ENCODE data around the gene GPR132. TPM values are rescaled to one million over a fixed set of nuclear protein-coding genes. Genes with fewer than 3 reads are reported as not detected.

Gene GPR132
- total RNA-seq, 3 donors from 2014 or later (not counting 1 experiment from before 2014, with no cell fraction given) = 18.2 to 30.3 (median 26.7) TPM

- ATAC-seq = no peak
- H3K27ac ChIP-seq (ENCODE audit: low read length) = no peak overlapping the region
- H3K27me3 Mint-ChIP-seq (ENCODE audit: low read depth in 2 of 2) = peaks cover 10 to 11% of the 10 kb centered on the region in 2 donors
Measured at GRCh38 chr14:105094193-105094907, 29.1 kb upstream of the GPR132 start.

GRCh38 chr14:105093431-105094192, 28.4 kb upstream of the GPR132 start:
- DNase-seq (peak; percentile 61 to 78), ATAC-seq (peak; percentile 62 to 76 (median 66))
- no peaks in the 10 kb centered on the region for H3K36me3 ChIP-seq (ENCODE audit: control insufficient read depth, insufficient read depth, low read length)
- Mint-ChIP-seq H3K27ac (peak overlapping the region in 1 of 2 donors; percentile 69), H3K4me3 (peak overlapping the region; percentile 73), H3K36me3 (no peaks in the 10 kb centered on the region), H3K9me3 (no peaks in the 10 kb centered on the region), H3K27me3 (ENCODE audit: low read depth in 2 of 2) (peaks cover 6 to 8% of the 10 kb centered on the region in 2 donors), H3K4me1 (peaks cover 5 to 36% of the 10 kb centered on the region in 2 donors)
- peaks cover 28% of the 10 kb centered on the region for H3K4me1 ChIP-seq (ENCODE audit: control insufficient read depth, insufficient read depth, low read length)
- H3K27me3 ChIP-seq (ENCODE audit: control insufficient read depth, insufficient read depth, low read length) = no peaks in the 10 kb centered on the region
- H3K27ac ChIP-seq (ENCODE audit: low read length) = peak overlapping the region; percentile 79
- H3K4me3 ChIP-seq (ENCODE audit: low read length) = peak overlapping the region; percentile 82
- intact Hi-C loops (cut with micrococcal nuclease) = loop anchor here (5.0 kb wide), 1 partner anchor 74 kb away; the partner anchor contains the start of gene JAG2
- H3K9me3 ChIP-seq (ENCODE audit: control insufficient read depth, insufficient read depth, low read length) = no peaks in the 10 kb centered on the region
- under 1% methylated on average over 76 of the region's 76 CpGs for WGBS (ENCODE audit: insufficient coverage)
- TF ChIP-seq CTCF (IDR thresholded peaks at IDR 0.05) = peak; percentile 20

More at GRCh38 chr14:105094193-105094907, 29.1 kb upstream of the GPR132 start:
- Mint-ChIP-seq H3K4me3 (peak overlapping the region; percentile 73), H3K36me3 (no peaks in the 10 kb centered on the region), H3K9me3 (no peaks in the 10 kb centered on the region), H3K4me1 (peaks cover 5 to 34% of the 10 kb centered on the region in 2 donors), H3K27ac (peak overlapping the region in 1 of 2 donors; percentile 69)
- intact Hi-C loops (cut with micrococcal nuclease) = loop anchor here (5.0 kb wide), 1 partner anchor 73 kb away; the partner anchor contains the start of gene JAG2
- WGBS (ENCODE audit: insufficient coverage) = 67% methylated on average over 13 of the region's 14 CpGs
- no peak for DNase-seq
- no peak for TF ChIP-seq CTCF (IDR thresholded peaks at IDR 0.05)
- Histone ChIP-seq H3K9me3 (ENCODE audit: control insufficient read depth, insufficient read depth, low read length) (no peaks in the 10 kb centered on the region), H3K27me3 (ENCODE audit: control insufficient read depth, insufficient read depth, low read length) (no peaks in the 10 kb centered on the region), H3K4me1 (ENCODE audit: control insufficient read depth, insufficient read depth, low read length) (peaks cover 28% of the 10 kb centered on the region), H3K36me3 (ENCODE audit: control insufficient read depth, insufficient read depth, low read length) (no peaks in the 10 kb centered on the region), H3K4me3 (ENCODE audit: low read length) (peak overlapping the region; percentile 82)

GRCh38 chr14:105093038-105093430, 27.8 kb upstream of the GPR132 start:
- DNase-seq (peak; percentile 58 to 84), ATAC-seq (peak; percentile 59 to 69 (median 65))
- H3K4me1 Mint-ChIP-seq = peaks cover 5 to 40% of the 10 kb centered on the region in 2 donors
- WGBS (ENCODE audit: insufficient coverage) = 2% methylated on average over 46 of the region's 46 CpGs
- H3K4me1 ChIP-seq (ENCODE audit: control insufficient read depth, insufficient read depth, low read length) = peaks cover 29% of the 10 kb centered on the region
- peak overlapping the region; percentile 47 for H3K27ac ChIP-seq (ENCODE audit: low read length)
- peak overlapping the region; percentile 13 for H3K4me3 ChIP-seq (ENCODE audit: low read length)
- H3K27me3 Mint-ChIP-seq (ENCODE audit: low read depth in 2 of 2) = peaks cover 0 to 8% of the 10 kb centered on the region in 2 donors
- H3K27me3 ChIP-seq (ENCODE audit: control insufficient read depth, insufficient read depth, low read length) = peaks cover 1% of the 10 kb centered on the region
- no peaks in the 10 kb centered on the region for H3K36me3 ChIP-seq (ENCODE audit: control insufficient read depth, insufficient read depth, low read length)
- peak overlapping the region; percentile 91 for H3K4me3 Mint-ChIP-seq
- no peak for TF ChIP-seq CTCF (IDR thresholded peaks at IDR 0.05)
- H3K27ac Mint-ChIP-seq = peak overlapping the region; percentile 58 to 84
- intact Hi-C loops (cut with micrococcal nuclease) = loop anchor here (5.0 kb wide), 1 partner anchor 74 kb away; the partner anchor contains the start of gene JAG2
- no peaks in the 10 kb centered on the region for H3K36me3 Mint-ChIP-seq
- H3K9me3 Mint-ChIP-seq = no peaks in the 10 kb centered on the region
- no peaks in the 10 kb centered on the region for H3K9me3 ChIP-seq (ENCODE audit: control insufficient read depth, insufficient read depth, low read length)
